CD4-positive, alpha-beta T cell treated with Interferon alpha-2 for 1 hour (primary cell): ENCODE measurements around the gene ZNF138.
"Not testable (repeated sequence)": the region's sequence is repeated elsewhere in the genome, so short reads cannot be mapped to it uniquely, and the experiment has no call there.

Experiments used
- DNase-seq, 2 donors: peaks; one replicate each; pipeline ENCODE4 v3.0.0-alpha.2; 2020 to 2022

ZNF138 gene

GRCh38 chr7:64839910-64840309 is 45.7 kb downstream of the ZNF138 start:
- DNase-seq = no peak

GRCh38 chr7:64849250-64849923 is 55.2 kb downstream of the ZNF138 start:
- DNase-seq = no peak

GRCh38 chr7:64849924-64850499 is 55.8 kb downstream of the ZNF138 start:
- no peak for DNase-seq

- no peak for DNase-seq
These were observed 59.5 kb downstream of the ZNF138 start for GRCh38 chr7:64853679-64854078.

- DNase-seq = no peak
These were observed 60.7 kb downstream of the ZNF138 start for GRCh38 chr7:64854969-64855368.

GRCh38 chr7:64863021-64863420 is 68.8 kb downstream of the ZNF138 start:
- no peak for DNase-seq

- DNase-seq = not testable (repeated sequence)
These were observed 69.3 kb downstream of the ZNF138 start for GRCh38 chr7:64863530-64863929.

GRCh38 chr7:64863969-64864368 is 69.7 kb downstream of the ZNF138 start:
- no peak for DNase-seq

- DNase-seq = no peak
These were observed 73.7 kb downstream of the ZNF138 start for GRCh38 chr7:64867863-64868440.

- DNase-seq = no peak
These were observed 74.3 kb downstream of the ZNF138 start for GRCh38 chr7:64868499-64868898.

- no peak for DNase-seq
These were observed 75.0 kb downstream of the ZNF138 start for GRCh38 chr7:64869121-64869725.

- DNase-seq = no peak
These were observed 75.8 kb downstream of the ZNF138 start for GRCh38 chr7:64869912-64870562.

GRCh38 chr7:64870656-64871055 is 76.4 kb downstream of the ZNF138 start:
- no peak for DNase-seq

GRCh38 chr7:64871761-64872160 is 77.5 kb downstream of the ZNF138 start:
- DNase-seq = no peak

GRCh38 chr7:64872351-64873154 is 78.3 kb downstream of the ZNF138 start:
- DNase-seq = no peak

- no peak for DNase-seq
These were observed 78.9 kb downstream of the ZNF138 start for GRCh38 chr7:64873155-64873500.

- no peak for DNase-seq
These were observed 79.3 kb downstream of the ZNF138 start for GRCh38 chr7:64873517-64873916.

GRCh38 chr7:64874114-64874513 is 79.9 kb downstream of the ZNF138 start:
- DNase-seq = no peak

GRCh38 chr7:64874562-64875250 is 80.5 kb downstream of the ZNF138 start:
- DNase-seq = no peak

GRCh38 chr7:64875258-64875657 is 81.0 kb downstream of the ZNF138 start:
- no peak for DNase-seq

- no peak for DNase-seq
These were observed 81.6 kb downstream of the ZNF138 start for GRCh38 chr7:64875658-64876406.
